H1 (cell line): ENCODE results near the gene SOWAHC.

Source experiments
- CEBPB ChIP-seq: IDR thresholded peaks from 2 replicates; pipeline ENCODE4 v1.6.1; 2012; ENCODE audit warnings: low read depth, low read length
- CTCF ChIP-seq, 3 experiments: IDR thresholded peaks; 1 replicate in 2 of 3; 2 replicates in 1 of 3; pipeline versions ENCODE4 v1.5.1 to v1.6.1; 2011; ENCODE audit warnings: low read length in 3 of 3, mild to moderate bottlenecking in 3 of 3, inconsistent platforms in 2 of 3, low read depth in 1 of 3, moderate library complexity in 1 of 3; ENCODE audit not compliant: insufficient read depth in 1 of 3; ENCODE audit errors: control extremely low read depth in 1 of 3

GRCh38 chr2:109635426-109636304 lies 21.5 kb downstream of the SOWAHC start:
- TF ChIP-seq CTCF (IDR thresholded peaks at IDR 0.05; ENCODE audit: control extremely low read depth in 1 of 3, insufficient read depth in 1 of 3, low read depth in 1 of 3, low read length in 3 of 3) (no peak), CEBPB (no peak)
